GM19328 (cell line): ENCODE measurements around the gene CCDC159.
"Not testable (repeated sequence)": the region's sequence is repeated elsewhere in the genome, so short reads cannot be mapped to it uniquely, and the experiment has no call there.

Experiments
- ATAC-seq: cut with Tn5 transposase; IDR thresholded peaks from one replicate; pipeline ENCODE4 v1.9.1; 2021; ENCODE audit warnings: mild to moderate bottlenecking, moderate library complexity; ENCODE audit not compliant: unreplicated experiment

CCDC159 gene

DNA sequence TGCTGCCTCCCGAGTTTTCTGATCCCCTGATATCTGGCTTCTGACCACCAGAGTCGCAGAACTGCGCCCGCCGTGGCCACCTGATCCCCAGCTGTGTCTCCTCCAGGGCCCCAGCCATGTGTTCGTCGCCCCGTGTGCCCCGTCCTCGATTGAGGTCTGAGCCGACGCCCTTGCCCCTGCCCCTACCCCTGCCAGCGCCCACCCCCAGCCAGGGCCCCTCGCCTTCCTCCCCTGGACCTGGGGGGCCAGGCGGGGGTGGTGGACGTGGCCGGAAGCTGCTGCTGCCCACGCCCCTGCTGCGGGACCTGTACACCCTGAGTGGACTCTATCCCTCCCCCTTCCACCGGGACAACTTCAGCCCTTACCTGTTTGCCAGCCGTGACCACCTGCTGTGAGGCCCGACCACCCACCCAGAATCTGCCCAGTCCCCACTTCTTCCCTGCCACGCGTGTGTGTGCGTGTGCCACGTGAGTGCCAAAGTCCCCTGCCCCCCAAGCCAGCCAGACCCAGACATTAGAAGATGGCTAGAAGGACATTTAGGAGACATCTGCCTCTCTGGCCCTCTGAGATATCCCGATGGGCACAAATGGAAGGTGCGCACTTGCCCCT is 18.1 kb downstream of the CCDC159 start:
- ATAC-seq, result no peak

GRCh38 chr19:11364935-11365334 is 18.6 kb downstream of the CCDC159 start:
- ATAC-seq, result no peak

- ATAC-seq, result no peak
These were observed 19.3 kb downstream of the CCDC159 start for GRCh38 chr19:11365557-11366117.

GRCh38 chr19:11367528-11367927 is 21.2 kb downstream of the CCDC159 start:
- no peak for ATAC-seq

DNA sequence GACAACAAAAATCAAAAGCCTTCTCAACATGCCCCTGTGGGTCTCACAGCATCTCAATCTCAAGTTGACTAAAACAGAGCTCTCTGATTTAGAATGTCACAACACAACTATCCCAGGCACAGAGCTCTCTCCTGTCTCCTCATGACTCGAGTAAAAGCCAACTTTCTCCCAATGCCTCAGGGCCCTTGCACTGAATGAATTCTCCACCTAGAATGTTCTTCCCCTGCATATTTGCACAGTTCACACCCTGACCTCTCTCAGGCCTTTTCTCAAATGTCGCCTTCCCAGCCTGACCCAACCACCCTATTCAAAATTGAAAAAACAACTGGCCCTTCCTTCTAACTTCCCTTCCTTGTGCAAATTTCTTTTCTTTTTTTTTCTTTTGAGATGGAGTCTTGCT is 24.4 kb downstream of the CCDC159 start:
- ATAC-seq, result no peak

- ATAC-seq, result no peak
These were observed 27.0 kb downstream of the CCDC159 start for GRCh38 chr19:11373166-11373884.

- ATAC-seq, result no peak
These were observed 27.6 kb downstream of the CCDC159 start for GRCh38 chr19:11373885-11374432.

DNA sequence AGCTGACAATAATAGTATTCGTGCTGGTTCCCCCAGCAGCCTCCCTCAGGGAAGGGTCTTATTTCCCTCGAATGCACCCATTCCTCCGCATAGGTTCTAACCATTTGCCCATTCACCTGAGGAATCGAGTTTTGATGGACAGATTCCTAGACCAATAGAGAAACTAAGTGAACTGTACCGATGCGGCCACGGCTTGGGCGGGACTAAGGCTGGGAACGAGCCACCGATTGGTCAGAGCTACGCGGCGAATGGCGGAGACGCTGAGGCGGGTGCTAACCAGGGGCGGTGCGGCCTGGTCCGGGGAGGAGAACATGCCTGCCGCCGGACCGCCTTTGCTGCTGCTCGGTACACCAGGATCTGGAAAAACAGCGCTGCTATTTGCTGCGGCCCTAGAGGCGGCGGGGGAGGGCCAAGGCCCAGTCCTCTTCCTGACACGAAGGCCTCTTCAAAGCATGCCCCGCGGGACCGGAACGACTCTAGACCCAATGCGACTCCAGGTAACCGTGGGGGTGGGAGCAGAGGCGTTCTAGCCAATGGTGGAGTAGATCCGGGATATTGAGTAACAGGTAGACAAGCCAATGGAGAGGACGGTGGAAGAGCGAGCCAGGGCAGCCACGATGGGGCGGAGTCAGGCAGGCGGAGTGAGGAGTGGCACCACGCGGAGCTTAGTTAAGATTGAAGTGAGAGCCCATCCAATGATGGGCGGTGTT is 28.3 kb downstream of the CCDC159 start, which contains the start of gene SWSAP1:
TSS of gene SWSAP1 (plus strand) at position 234 of the 710 bp plus-strand sequence. CDS start at position 249, 15 bp downstream.
- ATAC-seq, result peak; percentile 82

DNA sequence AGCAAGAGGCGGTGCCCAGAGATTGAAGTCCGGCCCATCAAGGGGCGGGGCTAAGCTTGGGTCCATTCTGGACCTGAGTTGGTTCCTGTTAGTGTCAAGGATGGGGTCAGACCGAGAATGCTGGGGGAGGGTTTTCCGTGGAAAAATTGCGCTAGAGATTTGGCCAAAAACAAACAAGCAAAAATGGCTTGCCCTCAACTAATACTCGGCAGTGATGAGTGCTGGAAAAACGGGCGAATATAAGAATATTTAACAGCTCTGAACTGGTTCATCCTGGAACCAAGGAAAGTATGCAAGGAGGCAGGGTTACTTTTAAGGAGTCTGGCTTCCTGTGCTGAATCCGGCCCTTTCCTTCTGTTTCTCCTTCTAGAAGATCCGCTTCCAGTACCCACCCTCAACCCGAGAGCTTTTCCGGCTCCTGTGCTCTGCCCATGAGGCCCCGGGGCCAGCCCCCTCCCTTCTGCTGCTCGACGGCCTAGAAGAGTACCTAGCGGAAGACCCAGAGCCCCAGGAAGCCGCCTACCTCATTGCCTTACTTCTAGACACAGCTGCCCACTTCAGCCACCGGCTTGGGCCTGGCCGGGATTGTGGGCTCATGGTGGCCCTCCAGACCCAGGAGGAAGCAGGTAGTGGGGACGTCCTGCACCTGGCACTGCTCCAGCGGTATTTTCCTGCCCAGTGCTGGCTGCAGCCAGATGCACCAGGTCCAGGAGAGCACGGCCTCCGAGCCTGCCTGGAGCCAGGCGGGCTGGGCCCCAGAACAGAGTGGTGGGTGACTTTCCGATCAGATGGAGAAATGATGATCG is 29.0 kb downstream of the CCDC159 start:
- ATAC-seq, result no peak

DNA sequence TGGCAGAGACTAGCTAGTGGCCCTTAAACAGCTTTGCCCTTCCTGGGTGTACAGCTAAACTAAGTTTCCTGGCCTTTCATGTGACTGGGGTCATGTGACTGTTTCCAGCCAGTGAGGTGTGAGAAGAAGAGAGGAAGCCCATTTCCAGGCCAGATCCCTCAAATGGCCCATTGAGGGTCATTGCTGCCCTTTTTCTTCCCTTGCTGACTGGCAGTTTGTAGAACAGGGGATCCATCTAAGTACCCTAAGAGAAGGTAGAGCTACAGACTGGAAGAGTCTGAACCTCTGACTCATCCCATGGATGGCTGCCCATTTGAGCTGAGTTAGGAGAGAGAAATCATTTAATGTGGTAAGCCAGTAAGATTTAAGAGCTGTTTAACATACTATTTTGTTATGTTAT is 30.9 kb downstream of the CCDC159 start:
- no peak for ATAC-seq

GRCh38 chr19:11377756-11378155 is 31.4 kb downstream of the CCDC159 start:
- no peak for ATAC-seq

DNA sequence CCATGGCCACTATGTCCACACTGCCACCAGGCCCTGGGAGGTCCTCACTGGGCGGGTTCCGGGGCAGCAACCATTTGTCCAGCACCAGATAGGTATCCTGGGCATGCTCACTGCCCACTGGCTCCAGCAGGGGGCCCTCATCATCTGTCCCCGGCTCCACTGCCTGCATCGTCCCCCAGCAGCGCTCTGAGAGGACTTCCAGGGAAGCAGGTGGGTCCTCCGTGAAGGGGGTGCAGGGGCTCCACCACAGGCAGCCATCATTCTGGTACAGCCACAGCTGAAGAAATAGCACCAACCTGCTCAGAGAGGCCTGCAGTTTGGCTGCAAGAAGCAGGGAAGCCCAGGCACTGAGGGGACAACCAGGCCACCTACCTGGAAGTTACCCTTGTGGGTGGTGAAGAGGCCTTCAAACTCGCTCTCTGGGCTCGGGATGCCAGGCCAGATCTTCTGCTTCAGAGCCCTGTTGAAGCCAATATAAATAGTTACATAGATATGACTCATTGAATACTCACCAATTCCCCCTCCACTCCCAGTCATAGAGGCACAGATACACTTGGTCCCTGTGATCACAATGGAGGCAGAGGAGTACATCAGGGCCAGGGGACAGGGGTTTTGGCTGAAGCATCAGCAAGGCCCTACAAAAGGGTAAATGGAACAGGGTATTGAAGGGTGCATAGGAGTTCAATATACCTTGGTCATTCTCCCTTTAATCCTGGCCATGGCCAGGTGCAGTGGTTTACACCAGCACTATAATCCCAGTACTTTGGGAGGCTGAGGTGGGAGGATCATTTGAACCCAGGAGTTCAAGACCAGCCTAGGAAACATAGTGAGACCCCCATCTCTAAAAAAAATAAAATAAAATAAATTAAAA is 32.2 kb downstream of the CCDC159 start:
- ATAC-seq, result no peak

GRCh38 chr19:11379269-11379845 is 33.0 kb downstream of the CCDC159 start:
- not testable (repeated sequence) for ATAC-seq

DNA sequence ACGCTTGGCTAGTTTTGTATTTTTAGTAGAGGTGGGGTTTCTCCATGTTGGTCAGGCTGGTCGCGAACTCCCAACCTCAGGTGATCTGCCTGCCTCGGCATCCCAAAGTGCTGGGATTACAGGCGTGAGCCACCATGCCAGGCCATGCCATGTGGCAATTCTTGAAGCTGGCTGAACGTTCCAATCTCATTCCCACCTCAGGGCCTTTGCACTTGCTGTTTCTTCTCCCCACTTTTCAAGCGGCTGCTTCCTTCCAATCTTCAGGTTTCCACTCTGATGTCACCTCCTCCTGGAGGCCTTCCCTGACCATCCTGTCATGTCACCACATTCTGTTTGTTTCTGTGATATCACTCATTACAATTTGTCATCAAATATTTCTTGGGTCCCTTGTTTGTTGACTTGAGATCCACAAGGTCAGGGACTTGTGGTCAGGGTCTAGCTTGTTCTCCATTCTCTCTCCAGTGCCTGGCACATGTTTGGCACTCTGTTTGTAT is 33.6 kb downstream of the CCDC159 start:
- ATAC-seq, result no peak

- ATAC-seq, result peak; percentile 73
These were observed 34.6 kb downstream of the CCDC159 start for GRCh38 chr19:11380653-11381537.

DNA sequence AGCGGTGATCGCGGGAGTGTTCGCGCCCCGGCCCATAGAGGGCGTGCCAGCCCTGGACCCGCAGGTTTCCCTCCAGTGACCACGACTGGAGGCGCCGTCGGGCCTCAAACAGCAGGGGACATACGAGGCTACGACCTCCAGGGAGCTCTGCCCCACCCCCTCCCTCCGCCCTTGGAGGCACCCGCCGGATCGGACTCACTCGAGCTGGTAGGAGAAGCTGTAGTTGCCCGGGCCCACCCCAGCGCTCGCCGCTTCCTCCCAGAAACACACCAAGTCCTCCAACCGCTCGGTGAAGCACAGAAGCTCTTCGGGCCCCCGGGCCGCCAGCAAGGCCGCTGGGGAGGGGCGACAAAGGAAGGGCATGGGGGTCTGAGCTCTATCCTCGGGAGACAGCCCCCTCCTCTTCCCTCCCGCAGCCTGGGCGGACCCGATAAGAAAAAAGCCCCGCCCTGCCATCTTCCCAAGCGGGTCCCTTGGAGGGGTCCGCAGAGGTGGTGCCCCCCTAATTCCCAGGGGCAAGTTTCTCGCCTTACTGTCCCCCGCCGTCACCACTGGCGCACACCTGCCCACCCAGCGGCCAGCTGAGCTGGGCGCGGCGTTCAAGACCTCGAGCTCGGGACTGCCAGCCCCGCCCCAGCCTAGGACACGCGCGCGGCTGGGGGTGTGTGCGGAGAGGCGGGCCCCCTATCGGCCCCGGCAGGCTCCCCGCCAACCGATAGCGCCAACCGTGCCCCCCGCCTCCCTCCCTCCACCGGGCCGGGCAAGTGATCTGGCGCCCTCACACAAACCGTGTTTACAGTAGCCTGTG is 36.8 kb downstream of the CCDC159 start:
- ATAC-seq, result no peak

DNA sequence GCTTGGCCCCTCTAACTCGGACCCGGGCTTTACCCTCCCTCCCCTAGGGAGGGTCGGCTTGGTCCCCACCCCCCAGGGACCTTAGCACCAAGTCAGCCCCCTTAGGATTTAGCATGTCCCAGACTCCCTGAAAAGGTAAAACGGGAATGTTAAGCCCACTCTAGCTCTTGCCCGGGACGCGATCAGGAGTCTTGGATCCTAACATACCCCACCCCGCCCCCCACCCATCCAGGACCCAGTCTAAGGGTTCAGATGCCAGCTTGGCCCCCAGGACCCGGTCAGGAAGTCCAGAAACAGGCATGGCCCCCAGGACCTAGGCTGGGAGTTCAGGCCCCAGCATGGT is 37.4 kb downstream of the CCDC159 start:
- no peak for ATAC-seq
